GM18951 (cell line): ENCODE measurements around the gene SP2.

Experiments used
- POLR2A ChIP-seq: IDR thresholded peaks from 4 replicates; pipeline ENCODE4 v1.6.1; 2011; ENCODE audit warnings: mild to moderate bottlenecking; ENCODE audit not compliant: insufficient read length, insufficient read depth; ENCODE audit errors: extremely low read depth
- in situ Hi-C: fragments of 300-500 bp; cut with MboI; formaldehyde crosslinking; loops from one replicate; pipeline ENCODE4 v1.12.0; 2022; ENCODE audit warnings: low sequenced_read_pairs, mixed read lengths, inconsistent platforms; ENCODE audit not compliant: unreplicated experiment

The SP2 gene

DNA sequence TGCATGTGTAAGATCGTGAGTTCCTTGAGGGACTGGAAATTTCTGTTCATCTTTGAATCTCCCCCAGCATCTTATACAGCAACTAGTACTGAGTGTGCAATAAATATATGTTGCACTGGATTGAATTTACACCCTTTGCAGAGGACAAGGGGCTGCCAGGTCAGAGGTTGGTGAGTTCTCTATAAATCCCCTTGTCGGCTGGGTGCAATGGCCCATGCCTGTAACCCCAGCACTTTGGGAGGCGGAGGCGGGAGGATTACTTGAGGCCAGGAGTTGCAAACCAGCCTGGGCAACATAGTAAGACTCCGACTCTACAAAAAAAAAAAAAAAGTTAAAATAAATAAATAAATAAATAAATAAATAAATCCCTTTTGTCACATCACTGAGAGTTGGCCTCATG, 35.6 kb upstream of the SP2 start:
- no peak for TF ChIP-seq POLR2A
- in situ Hi-C loops: no loop called here

DNA sequence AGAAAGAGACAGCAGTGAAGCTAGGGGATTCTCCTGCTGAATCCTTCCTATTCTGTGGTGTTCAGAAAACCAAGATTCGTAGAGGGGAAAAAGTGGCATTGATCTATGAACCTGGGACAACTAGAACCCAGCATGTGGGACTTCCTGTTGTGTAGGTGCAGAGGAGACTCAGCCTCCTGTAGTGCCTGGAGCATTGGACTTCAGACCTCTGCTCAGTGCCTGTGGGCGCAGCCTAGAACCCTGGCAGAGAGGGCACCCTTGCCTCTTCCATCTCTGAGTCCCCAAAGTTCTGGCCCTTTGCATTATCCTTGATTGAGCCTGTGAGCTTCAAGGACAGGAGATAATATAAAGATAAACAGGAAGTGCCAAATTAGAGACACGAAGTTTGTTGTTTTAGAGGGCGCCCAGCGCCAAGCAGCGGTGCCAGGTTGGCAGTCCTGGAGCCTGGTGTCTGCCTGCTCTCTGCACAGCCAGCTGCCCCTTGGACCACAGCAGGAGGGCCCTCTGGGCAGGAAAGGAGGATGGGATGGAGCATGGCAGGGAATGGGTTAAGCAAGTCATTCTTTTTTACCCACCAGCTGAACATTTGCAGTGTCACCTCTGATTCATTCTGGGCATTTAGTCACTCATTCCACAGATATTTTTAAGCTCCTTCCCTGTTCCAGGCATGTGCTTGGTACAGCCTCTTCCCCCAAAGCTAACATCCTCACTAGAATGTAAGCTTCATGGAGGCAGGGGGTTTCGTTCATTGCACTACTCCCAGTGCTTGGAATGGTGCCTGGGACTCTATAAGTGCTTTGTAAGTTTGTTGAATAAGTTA, 33.2 kb upstream of the SP2 start:
- in situ Hi-C loops: no loop called here
- no peak for TF ChIP-seq POLR2A

DNA sequence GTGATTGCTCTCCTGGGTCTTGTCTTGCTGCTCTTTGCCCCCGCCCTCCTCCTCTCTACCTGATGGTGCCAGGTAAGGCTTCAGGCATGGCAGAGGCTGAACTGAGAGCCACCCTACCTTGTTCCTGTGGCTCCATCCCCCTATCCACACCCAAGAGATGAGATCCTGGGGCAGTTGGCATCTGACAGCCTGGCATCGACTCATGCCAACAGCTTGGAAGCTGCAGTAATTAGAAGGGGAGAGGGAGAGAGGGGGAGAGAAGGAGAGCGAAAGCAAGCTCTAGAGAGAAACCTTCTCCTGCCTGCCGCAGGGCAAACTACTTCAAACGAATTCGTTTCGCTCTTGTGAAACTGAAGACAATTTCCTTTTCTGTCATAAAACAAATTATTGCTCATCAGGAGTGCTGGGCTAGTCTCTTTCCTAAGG, 31.2 kb upstream of the SP2 start:
- TF ChIP-seq POLR2A: no peak
- in situ Hi-C loops: no loop called here

DNA sequence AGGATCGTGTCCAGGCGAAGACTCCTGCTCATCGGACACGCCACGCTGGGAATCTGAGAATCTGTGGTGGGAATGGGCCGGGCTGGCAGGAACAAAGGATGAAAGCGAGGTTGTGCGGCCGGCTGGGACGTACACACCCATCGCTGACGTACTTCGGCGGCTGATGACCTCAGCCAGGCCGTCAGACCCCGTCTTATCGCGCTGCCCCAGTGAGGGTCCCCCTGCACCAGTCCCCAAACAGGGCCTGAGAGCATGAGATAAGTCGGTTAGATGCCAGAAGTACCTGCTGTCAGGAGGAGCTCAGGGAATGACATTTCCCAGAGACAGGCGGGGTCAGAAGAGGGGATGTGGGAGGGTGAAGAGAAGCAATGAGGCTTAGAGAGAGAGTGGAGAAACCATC, 29.1 kb upstream of the SP2 start:
- TF ChIP-seq POLR2A: no peak
- in situ Hi-C loops: no loop called here

DNA sequence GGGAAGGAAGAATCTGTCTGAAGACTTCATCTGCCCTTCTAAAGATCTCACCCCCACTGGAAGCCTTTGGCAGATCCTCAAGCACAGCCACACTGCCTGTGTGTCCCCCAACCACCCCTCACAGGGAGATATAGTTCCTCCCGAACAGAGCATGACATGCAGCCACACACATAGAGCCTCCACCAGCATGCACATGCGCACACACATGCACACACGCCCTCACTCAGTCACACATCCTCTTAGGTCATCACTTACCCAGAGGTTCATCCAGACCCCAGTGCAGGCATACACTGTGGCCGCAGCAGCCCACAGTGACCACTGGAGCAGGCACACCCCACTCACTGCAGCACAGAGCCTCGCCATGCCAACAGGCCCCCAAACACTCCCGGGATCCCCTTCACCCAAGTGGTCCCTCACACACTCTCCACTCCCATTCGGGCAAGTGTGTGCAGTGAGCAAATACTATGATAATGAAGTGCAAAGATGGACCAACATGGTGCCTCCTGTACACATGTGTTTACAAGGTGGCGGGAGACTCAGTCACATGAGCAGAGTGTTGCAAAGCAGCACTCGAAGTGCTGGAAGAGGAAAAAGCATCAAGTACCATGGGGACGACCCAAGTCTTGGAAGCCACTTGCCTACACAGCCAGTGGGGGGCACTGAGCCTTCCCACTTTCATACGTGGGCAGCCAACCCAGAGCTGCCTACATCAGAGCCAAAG, 28.1 kb upstream of the SP2 start:
- in situ Hi-C loops: no loop called here
- TF ChIP-seq POLR2A: no peak

DNA sequence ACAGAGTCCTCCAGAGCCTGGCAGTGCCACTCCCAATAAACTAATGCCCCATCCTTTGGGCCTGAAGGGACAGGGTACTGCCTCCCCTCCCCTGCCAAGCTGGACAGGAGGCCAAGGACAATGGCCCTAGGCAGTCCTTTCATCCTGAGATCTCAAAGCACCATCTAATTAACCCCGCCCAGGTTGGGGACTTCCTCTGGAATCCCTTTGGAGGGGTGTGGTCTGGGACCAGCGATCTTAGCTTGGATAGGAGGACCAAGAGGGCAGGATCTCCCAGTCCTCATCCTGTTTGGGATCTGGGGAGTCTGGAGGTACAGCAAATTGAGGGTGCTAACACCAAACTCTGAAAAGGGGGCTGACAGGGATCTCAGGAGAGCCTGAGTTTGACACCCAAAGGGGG, 26.9 kb upstream of the SP2 start:
- no peak for TF ChIP-seq POLR2A
- in situ Hi-C loops: no loop called here

DNA sequence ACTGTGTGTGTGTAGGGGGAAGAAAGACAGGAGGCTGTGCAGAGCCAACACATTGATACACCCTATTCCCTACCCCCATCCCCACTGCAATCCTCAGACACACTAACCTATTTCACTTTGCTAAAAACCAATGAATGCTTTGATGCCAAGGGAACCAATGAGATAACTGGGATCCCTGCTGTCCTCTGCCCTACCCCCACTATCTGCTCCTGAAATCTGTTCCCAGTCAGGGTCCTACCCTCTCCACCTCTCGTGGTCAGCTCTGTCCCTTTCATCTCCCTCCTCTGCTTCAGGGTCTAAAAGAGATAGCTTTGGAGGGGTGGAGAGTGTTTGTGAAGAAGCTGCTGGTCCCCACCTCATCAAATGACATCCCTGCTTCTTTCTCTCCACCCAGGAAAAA, 26.0 kb upstream of the SP2 start:
- in situ Hi-C loops: no loop called here
- TF ChIP-seq POLR2A: no peak

DNA sequence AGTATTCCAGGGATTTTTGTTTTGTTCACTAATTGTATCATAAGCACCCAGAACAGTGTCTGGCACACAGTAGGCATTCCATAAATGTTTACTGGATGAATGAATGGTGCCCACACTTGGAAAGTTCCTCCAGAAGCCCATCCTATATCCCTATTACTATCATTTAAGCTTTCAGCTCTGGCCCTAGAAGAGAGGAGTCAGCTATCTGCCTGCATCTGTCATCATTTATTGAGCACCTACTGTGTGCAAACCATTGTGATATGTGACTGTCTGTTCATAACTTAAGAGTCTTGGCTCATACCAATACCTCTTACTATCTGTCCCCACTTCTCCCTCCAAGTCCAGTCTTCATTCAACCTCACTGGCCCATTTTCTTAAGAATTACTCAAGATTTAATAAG, 25.0 kb upstream of the SP2 start:
- in situ Hi-C loops: no loop called here
- no peak for TF ChIP-seq POLR2A

DNA sequence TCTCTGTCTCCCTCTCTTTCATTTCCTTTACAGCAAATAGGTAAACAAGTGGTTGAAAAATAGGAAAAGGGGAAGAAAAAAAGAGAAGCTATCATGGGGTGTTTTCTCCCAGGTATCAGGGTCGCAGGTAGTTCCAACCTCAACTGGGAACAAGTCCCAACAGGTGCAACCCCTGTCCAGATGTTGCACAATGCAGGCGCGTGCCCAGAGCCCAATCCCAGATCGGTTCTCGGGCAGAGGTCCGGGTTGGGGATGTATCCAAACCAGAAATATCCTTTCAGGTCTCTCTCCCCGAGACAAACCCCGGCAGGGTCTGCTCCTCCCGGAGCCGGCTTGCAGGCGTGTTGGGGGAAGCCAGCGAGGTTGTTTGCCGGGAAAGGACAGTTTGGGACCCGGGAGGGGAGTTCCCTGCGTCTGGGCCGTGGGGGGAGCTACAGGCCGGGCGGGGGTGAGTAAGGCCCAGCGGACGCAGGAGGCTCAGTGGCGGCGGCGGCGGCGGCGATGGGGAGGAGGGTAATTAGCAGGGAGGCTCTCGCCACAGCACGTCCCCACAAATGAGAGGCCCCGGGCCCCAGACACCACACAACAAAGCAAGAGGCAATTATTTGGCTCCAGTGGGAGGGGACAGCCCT, 23.9 kb upstream of the SP2 start:
- in situ Hi-C loops: no loop called here
- no peak for TF ChIP-seq POLR2A

DNA sequence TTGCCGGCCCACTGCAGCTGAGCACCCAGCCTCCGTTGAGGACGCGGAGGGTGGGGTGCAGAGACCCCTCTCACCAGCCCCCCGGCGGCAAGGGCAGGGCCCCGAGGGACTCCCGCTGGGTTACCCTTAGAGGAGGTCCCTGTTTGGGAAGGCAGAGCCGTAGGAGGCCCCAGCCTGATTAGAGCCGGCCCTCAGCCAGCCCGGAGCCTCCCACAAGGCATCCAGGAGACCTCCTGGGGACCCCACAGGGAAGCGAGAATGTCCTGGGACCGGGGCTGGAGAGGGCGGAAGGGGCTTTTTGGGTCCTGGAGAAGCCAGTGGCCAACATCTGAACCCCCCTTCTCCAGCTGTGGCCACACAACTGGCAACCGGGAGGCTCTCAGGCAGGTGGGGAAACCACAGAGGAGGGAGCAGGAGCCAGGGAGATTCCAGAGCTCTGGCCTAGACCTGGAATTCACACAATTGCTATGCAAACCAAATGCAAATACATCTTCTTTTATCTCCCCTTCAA, 23.3 kb upstream of the SP2 start:
- TF ChIP-seq POLR2A: no peak
- in situ Hi-C loops: no loop called here

DNA sequence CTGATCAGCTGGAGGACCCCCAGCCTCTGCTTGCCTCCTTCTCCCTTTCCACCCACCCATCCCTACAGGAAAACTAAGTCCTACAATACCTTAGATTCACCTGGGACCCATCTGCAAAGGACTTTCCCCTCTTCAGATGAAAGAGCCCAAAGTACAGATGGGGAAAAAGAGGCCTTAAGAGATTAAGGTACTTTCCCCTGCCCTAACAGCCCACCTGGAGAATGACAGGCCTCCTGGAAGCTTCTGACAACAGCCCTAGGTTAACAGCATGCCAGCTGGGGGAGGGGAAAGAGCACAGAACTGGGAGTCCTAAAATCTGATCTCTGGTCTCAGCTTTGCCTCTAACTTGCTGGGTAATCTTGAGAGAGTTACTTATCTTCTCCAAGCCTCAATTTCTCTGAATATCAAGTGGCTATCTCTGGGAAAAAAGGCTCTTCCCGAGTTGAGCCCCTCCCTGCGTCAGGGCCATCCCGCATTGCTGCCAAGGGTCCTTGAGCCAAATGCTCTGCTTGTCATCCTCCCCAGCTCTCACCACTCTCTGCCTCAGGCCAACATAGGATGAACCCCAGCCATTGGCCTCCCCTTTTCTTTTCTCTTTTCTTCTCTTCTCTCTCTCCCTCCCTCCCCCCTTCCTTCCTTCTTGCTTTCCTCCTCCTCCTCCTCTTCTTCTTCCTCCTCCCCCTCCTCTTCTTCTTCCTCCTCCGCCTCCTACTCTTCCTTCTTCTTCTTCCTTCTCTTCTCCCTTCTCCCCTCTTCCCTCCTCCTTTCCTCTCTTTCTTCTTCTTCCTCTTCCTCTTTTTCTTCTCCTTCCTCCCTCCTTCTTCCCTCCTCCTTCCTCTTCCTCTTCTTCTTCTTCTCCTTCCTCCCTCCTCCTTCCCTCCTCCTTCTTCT, 22.6 kb upstream of the SP2 start:
- no peak for TF ChIP-seq POLR2A
- in situ Hi-C loops: no loop called here

DNA sequence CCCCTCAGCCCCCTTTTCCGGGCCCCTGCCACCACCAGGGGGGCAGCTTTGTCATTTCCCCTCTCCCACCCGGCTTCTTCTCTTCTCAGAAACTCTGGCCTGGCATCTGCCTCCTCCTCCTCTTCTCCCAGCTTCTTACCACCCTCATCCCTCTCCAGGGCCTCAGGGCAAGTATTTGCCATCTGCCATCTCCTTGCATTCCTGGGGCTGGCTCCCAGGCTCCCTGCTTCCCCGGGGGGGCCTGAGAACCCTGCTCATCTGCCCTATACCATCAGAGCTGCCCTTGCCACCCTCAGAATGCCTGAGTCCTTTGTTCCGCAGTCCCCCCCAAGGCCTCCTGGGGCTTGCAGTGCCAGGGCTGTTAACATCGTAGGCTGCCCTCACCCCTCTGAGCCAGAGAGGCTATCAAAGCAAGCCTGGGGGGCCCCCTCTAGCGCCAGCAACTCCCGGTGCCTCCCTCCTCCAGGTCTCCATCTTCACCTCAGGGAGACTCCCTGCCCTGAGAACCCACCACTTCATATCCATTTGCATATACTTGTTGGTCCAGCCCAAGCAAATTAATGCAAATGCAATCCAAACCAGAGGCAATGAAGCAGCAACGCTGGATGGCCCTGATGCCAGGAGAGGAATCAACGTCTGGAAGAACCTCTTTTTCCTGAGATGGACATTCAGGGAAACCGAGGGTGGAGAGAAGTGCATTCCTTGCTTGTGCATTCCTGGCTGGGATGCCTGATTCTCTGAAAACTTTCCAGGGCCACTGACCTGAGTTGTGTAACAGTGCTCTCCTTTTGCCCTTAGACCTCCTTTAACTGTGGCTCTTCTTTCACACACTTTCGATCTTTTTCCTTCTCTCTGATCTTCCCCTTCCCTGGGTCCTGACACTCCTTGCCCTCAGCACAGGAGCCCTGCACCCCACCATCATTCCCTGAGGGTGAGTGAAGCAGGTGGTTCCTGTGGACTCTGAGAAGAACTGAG, 20.7 kb upstream of the SP2 start:
- TF ChIP-seq POLR2A: no peak
- in situ Hi-C loops: no loop called here
